Urinary bladder (tissue), 4 donors: ENCODE data around the gene GLB1L. TPM values are rescaled to one million over a fixed set of nuclear protein-coding genes. Genes with fewer than 3 reads are reported as not detected.
A peak's percentile ranks its signal among the peaks of the same experiment; 100 is the strongest.

Source experiments
- DNase-seq: peaks from one replicate; pipeline ENCODE4 v3.0.0-alpha.2; 2015; ENCODE audit errors: extremely low spot score
- H3K27ac ChIP-seq: one replicate; pipeline ENCODE4 v1.5.1; 2013; ENCODE audit warnings: low read depth, mild to moderate bottlenecking, moderate library complexity
- H3K36me3 ChIP-seq: one replicate; pipeline ENCODE4 v1.6.1; 2013; ENCODE audit warnings: mild to moderate bottlenecking, moderate library complexity; ENCODE audit not compliant: insufficient read depth
- H3K4me1 ChIP-seq: one replicate; pipeline ENCODE4 v1.6.1; 2013; ENCODE audit warnings: mild to moderate bottlenecking, moderate library complexity; ENCODE audit not compliant: insufficient read depth
- H3K4me3 ChIP-seq: one replicate; pipeline ENCODE4 v1.5.1; 2013; ENCODE audit warnings: low read depth, low read length
- WGBS: extraction: QIAGEN DNeasy Blood & Tissue Kit; methylation state at CpG from one replicate; pipeline ENCODE4 v1.1.7; 2013; 5-methylcytosine and 5-hydroxymethylcytosine counted together
- polyA plus RNA-seq: library from polyadenylated mRNA; stranded (reverse); fragments of 200-250 nt; gene quantifications from one replicate; pipeline ENCODE4 v1.2.3, GENCODE V29; 2013
- total RNA-seq: library from RNA; depleted of rRNA; stranded (reverse); fragments of >200 nt; gene quantifications from one replicate; pipeline ENCODE4 v1.2.3, GENCODE V29; 2014
- donor health status: healthy with polysubstance abuse.
- donor health status: healthy.

GLB1L gene
- total and polyA plus RNA-seq, 2 donors = 6.5 to 12.0 TPM

DNA sequence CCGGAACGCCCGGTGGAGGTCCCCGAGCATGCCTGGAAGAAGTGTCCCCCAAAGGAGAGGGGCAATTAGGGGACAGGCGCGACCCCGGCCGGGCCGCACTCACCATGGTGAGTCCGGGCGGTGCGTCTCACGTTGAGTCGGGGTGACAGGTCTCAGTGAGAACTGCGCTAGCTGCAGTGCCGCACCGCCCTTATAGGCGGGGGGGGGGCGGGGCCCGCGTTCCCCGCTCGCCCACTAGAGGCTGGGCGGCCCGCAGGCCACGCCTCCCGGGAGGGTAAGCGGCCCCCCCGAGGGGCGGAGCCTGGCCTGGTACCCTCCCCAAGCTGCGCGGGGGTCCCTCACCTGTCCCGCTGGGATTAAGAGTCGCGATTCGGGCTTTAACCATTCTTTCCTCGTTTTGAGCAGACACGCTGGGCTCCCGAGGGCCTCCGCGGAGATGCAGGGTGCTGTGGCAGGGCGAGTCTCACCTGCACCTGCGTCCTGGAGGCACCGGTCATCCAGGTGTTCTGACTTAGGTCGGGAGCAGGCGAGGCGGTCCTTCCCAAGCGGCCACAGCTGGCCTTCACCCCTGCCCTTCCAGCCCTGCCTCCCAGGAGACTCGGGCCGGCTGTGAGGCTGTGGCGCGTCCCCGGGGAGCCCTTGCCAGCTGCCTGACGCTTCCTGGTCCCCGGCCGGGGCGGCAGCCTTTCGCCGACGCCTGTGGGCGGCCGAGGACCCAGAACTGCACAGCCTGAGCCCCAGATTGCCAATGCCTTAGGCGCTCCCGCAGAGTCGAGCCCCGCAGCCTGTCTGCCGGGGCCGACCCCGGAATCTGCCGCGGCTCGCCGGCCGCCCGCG lies 8.7 kb upstream of the GLB1L start, which contains the start of gene TUBA4A:
Gene TUBA4A, minus strand, starts transcription at position 166 of the 837 bp plus-strand sequence. Its CDS starts 60 bp downstream, at position 106.
- DNase-seq = no peak
- Histone ChIP-seq H3K4me1 (no peaks in the 10 kb centered on the region), H3K27ac (peak within 1 kb of the TSS; percentile 64), H3K4me3 (peak within 1 kb of the TSS; percentile 59), H3K36me3 (no peaks in the 10 kb centered on the region)
- under 1% methylated on average over 76 of the region's 76 CpGs for WGBS

DNA sequence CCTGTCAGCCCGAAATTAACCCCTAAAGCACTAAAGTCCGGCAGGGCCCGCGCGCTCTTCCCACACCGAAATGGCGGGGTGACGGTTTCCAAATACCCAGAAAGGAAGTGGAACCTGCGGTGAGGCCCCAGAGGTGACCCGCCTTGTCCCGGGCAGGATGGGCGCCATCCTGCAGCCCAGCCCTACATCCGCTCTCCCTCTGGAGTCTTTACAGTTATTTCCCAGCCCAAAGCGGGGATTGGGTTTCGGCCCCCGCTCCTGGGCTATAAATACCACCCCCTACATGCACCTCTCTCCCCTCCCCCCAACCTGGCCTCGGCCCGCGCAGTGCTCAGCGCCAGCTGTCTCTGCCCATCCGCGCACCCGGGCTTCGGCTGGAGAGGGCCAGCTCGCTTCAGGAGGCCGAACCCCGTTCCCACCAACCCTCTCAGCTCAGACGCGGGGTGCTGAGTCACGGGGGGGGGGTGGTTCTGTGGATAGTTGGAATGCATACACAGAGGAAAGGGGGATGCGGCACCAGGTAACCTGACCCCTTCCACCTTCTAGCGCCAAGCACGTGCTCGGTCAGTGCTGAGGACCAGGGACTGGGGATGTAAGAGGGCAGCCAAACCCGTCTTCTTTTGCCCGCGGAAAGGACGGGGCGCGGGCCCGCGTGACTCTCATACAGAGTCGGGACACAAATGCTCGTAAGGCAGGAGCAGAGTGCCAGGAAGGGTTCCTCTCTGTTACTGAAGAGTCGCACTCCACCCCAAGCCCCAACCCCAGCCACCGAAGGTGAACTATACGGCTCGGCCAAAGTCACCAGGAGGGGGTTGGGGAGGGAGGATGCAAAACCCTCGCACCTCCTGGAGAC lies 7.9 kb upstream of the GLB1L start, which contains the start of gene TUBA4B:
Gene TUBA4B, plus strand, starts transcription at position 344 of the 853 bp plus-strand sequence. Its CDS starts 165 bp downstream, at position 509.
- 4% methylated on average over 49 of the region's 49 CpGs for WGBS
- Histone ChIP-seq H3K36me3 (no peaks in the 10 kb centered on the region), H3K27ac (peak within 1 kb of the TSS; percentile 43), H3K4me1 (no peaks in the 10 kb centered on the region), H3K4me3 (peak within 1 kb of the TSS; percentile 59)
- DNase-seq = no peak

DNA sequence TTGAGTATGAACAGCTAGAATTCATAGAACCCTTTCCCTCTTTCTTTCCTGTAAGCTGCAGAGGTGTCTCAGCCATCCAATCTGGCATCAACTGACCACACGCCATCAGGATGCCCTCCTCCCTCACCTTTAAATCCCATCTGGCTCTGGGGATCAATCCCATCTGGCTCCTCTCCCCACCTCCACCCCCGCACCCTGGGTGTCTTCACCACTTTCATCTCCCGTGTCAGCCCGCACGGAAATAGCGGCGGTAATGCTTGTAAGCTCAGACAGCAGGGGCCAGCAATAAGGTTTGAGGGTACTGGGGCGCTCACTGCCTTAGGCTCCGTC lies 7.3 kb upstream of the GLB1L start:
- no peaks in the 10 kb centered on the region for H3K4me1 ChIP-seq

DNA sequence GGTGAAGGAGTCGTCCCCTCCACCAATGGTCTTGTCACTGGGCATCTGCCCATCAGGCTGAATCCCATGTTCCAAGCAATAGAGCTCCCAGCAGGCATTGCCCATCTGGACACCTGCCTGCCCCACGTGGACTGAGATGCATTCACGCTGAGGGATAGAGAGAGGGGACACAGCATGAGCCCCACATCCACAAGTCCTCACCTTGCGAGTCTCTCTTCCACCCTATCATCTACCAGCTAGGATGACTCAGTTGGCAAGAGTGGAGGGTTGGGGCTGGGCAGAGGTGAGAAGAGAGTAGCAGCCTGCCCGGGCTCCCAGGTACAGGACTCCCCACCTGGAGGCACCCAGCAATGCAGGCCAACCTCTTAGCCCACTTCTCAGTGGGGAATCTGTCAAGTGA lies 6.8 kb upstream of the GLB1L start:
- Histone ChIP-seq H3K4me1 (no peaks in the 10 kb centered on the region), H3K27ac (peak overlapping the region; percentile 28), H3K4me3 (peak overlapping the region; percentile 59), H3K36me3 (no peaks in the 10 kb centered on the region)
- DNase-seq = no peak
- WGBS = 69% methylated on average over 5 of the region's 5 CpGs

More for the DNA sequence above, 7.3 kb upstream of the GLB1L start:
- peak overlapping the region; percentile 1 for H3K27ac ChIP-seq
- no peaks in the 10 kb centered on the region for H3K36me3 ChIP-seq
- no peak for DNase-seq
- WGBS = 16% methylated on average over 9 of the region's 9 CpGs
- H3K4me3 ChIP-seq = peak overlapping the region; percentile 59

- Histone ChIP-seq H3K4me3 (no peak overlapping the region), H3K4me1 (no peaks in the 10 kb centered on the region), H3K36me3 (no peaks in the 10 kb centered on the region), H3K27ac (no peak overlapping the region)
- 81% methylated on average over 6 of the region's 6 CpGs for WGBS
- DNase-seq = no peak
These were observed 6.4 kb upstream of the GLB1L start for GRCh38 chr2:219251656-219252055.

- Histone ChIP-seq H3K4me1 (no peaks in the 10 kb centered on the region), H3K4me3 (no peak overlapping the region), H3K36me3 (no peaks in the 10 kb centered on the region), H3K27ac (peak overlapping the region; percentile 71)
- 75% methylated on average over 22 of the region's 22 CpGs for WGBS
- no peak for DNase-seq
These were observed 5.0 kb upstream of the GLB1L start for GRCh38 chr2:219250049-219250781.

- peak; percentile 76 for DNase-seq
- no peaks in the 10 kb centered on the region for H3K4me1 ChIP-seq
- no peaks in the 10 kb centered on the region for H3K36me3 ChIP-seq
- WGBS = 24% methylated on average over 7 of the region's 7 CpGs
- H3K27ac ChIP-seq = peak overlapping the region; percentile 71
- H3K4me3 ChIP-seq = no peak overlapping the region
These were observed 4.1 kb upstream of the GLB1L start for GRCh38 chr2:219249203-219249980.

- H3K27ac ChIP-seq = peak overlapping the region; percentile 71
- H3K4me1 ChIP-seq = no peaks in the 10 kb centered on the region
- WGBS = 77% methylated on average over 2 of the region's 2 CpGs
- DNase-seq = no peak
- H3K4me3 ChIP-seq = no peak overlapping the region
- H3K36me3 ChIP-seq = no peaks in the 10 kb centered on the region
These were observed 3.6 kb upstream of the GLB1L start for GRCh38 chr2:219248845-219249202.

DNA sequence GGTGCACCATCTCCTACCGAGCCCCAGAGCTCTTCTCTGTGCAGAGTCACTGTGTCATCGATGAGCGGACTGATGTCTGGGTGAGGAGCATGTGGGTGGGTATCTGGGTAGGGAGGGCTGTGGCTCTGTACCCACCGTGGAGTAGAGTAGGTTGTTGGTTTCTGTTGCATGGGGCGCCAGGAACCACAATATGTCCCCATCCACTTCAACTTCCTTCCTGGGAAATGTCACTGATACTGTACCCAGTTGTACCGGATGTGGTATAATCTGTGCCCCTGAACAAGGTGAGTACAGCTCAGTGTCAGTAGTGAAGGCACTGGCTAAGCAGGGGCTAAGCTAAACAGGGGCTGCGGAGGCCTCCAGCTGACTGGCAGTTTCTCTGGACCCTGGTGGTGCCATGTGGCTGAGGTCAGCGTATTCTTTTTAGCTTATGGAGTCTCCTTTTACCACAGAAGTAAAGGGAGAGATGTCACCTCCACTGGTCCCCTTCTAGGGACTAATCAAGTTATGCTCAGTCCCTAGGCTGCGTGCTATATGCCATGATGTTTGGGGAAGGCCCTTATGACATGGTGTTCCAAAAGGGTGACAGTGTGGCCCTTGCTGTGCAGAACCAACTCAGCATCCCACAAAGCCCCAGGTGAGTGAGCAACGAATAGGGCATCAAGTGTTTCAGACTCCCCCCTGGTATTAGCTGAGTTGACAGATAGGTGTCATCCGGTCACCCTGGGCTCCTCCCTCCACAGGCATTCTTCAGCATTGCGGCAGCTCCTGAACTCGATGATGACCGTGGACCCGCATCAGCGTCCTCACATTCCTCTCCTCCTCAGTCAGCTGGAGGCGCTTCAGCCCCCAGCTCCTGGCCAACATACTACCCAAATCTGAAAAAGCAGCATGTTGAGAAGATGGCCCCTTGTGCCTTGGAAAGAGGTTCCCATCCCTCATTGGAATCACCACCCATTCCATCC lies 2.7 kb upstream of the GLB1L start:
- no peak overlapping the region for H3K4me3 ChIP-seq
- no peaks in the 10 kb centered on the region for H3K4me1 ChIP-seq
- no peaks in the 10 kb centered on the region for H3K36me3 ChIP-seq
- WGBS = 86% methylated on average over 17 of the region's 17 CpGs
- DNase-seq = no peak
- H3K27ac ChIP-seq = no peak overlapping the region

GRCh38 chr2:219246559-219246958 lies 1.3 kb upstream of the GLB1L start:
- no peaks in the 10 kb centered on the region for H3K36me3 ChIP-seq
- no peaks in the 10 kb centered on the region for H3K4me1 ChIP-seq
- no peak for DNase-seq
- no peak overlapping the region for H3K27ac ChIP-seq
- WGBS = 95% methylated on average over 10 of the region's 10 CpGs
- no peak overlapping the region for H3K4me3 ChIP-seq

DNA sequence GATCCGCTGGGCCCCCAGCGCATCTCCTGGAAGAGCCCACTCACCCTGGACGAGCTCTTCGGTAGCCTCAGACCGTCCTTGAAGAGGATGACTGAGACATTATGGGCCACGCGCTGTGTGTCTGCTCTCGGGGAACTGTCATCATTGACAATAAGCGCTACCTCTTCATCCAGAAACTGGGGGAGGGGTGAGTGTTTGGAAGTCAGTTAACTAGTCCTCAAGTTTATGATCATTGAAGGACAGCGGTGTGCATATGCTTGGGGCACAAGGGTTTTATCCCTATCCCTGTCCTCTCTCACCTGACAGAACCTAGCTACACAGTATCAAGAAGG lies 621 bp upstream of the GLB1L start:
- WGBS = 13% methylated on average over 10 of the region's 10 CpGs

DNA sequence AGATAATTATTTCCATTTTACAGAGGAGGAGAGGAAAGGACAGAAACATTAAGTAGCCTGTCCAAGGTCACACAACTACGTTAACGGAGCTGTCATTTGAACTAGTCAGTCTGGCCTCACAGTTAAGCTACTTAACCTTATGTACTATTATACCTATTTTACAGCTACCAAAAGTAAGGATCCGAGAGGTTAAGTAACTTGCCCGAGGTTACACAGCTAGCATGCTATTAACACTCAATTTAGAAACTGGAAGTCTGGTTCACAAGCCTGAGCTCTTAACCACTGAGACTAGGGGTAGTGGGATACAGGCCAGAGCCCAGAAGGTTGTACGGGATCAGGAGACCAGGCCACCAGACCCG lies 476 bp downstream of the GLB1L start:
- no peak for DNase-seq
- Histone ChIP-seq H3K4me1 (no peaks in the 10 kb centered on the region), H3K4me3 (peak overlapping the region; percentile 80), H3K27ac (peak overlapping the region; percentile 85), H3K36me3 (no peaks in the 10 kb centered on the region)
- 42% methylated on average over 6 of the region's 6 CpGs for WGBS

More for the DNA sequence above, 621 bp upstream of the GLB1L start:
- peak overlapping the region; percentile 80 for H3K4me3 ChIP-seq
- H3K27ac ChIP-seq = peak overlapping the region; percentile 95
- H3K4me1 ChIP-seq = no peaks in the 10 kb centered on the region
- H3K36me3 ChIP-seq = no peaks in the 10 kb centered on the region
- no peak for DNase-seq
